OCI-LY7 (cell line): Measurements from ENCODE around the gene PTCHD1. TPM values are rescaled to one million over a fixed set of nuclear protein-coding genes. Genes with fewer than 3 reads are reported as not detected.

Experiments
- BruUV-seq: library from RNA; stranded (reverse); fragments of 400-500 nt; replicated peaks from 2 replicates; lab custom pipeline; 2021; lab: Mats Ljungman, UMichigan
- CTCF ChIA-PET: fragments of 300-600 bp; sonication (Branson Sonifier 250); formaldehyde crosslinking; loops from one replicate; lab custom pipeline; 2022; ENCODE audit warnings: antibody characterized with exemption; ENCODE audit not compliant: unreplicated experiment; lab: Charles Lee
- POLR2A ChIA-PET: fragments of 300-600 bp; sonication (Branson Sonifier 250); formaldehyde crosslinking; loops from one replicate; lab custom pipeline; 2022; ENCODE audit warnings: antibody characterized with exemption; lab: Charles Lee
- DNase-seq: peaks from one replicate; pipeline ENCODE4 v3.0.0-alpha.2; 2015; ENCODE audit warnings: low spot score
- H2AFZ ChIP-seq: fragments of 200-600 bp; sonication (generic), shearing (Covaris generic); 2 replicates; pipeline ENCODE4 v1.6.1; 2014; ENCODE audit warnings: mild to moderate bottlenecking, antibody characterized with exemption, low read length, moderate library complexity
- H3K27ac ChIP-seq: fragments of 200-600 bp; sonication (generic); 2 replicates; pipeline ENCODE4 v1.5.1; 2014; ENCODE audit warnings: mixed run types, low read depth, mild to moderate bottlenecking, moderate library complexity, low read length, inconsistent platforms; ENCODE audit not compliant: poor library complexity, severe bottlenecking
- H3K36me3 ChIP-seq: fragments of 200-600 bp; sonication (generic); 2 replicates; pipeline ENCODE4 v1.6.1; 2014; ENCODE audit warnings: mild to moderate bottlenecking, antibody characterized with exemption, low read length, moderate library complexity, mixed read lengths; ENCODE audit not compliant: insufficient read depth
- H3K4me1 ChIP-seq: fragments of 200-600 bp; sonication (generic); 2 replicates; pipeline ENCODE4 v1.5.1; 2014; ENCODE audit warnings: mild to moderate bottlenecking, low read length; ENCODE audit not compliant: insufficient read depth, poor library complexity, severe bottlenecking
- H3K4me2 ChIP-seq: fragments of 200-600 bp; sonication (generic); 2 replicates; pipeline ENCODE4 v1.6.1; 2014; ENCODE audit warnings: mild to moderate bottlenecking, low read length
- H3K4me3 ChIP-seq: fragments of 200-600 bp; sonication (generic); 2 replicates; pipeline ENCODE4 v1.5.1; 2014; ENCODE audit warnings: mild to moderate bottlenecking, low read depth, low read length; ENCODE audit not compliant: poor library complexity, severe bottlenecking
- H3K79me2 ChIP-seq: fragments of 200-600 bp; sonication (generic); 2 replicates; pipeline ENCODE4 v1.6.1; 2016; ENCODE audit warnings: low read depth, mild to moderate bottlenecking, low read length, moderate library complexity, mixed read lengths; ENCODE audit not compliant: insufficient read depth
- H3K9me2 ChIP-seq: fragments of 200-600 bp; sonication (generic); 2 replicates; pipeline ENCODE4 v1.6.1; 2016; ENCODE audit warnings: mild to moderate bottlenecking, low read length, mixed read lengths; ENCODE audit not compliant: insufficient read depth
- H3K9me3 ChIP-seq: fragments of 200-600 bp; sonication (generic); 2 replicates; pipeline ENCODE4 v1.6.1; 2014; ENCODE audit warnings: mild to moderate bottlenecking, mixed run types, low read length, mixed read lengths
- H4K20me1 ChIP-seq: fragments of 200-600 bp; sonication (generic); 2 replicates; pipeline ENCODE4 v1.6.1; 2014; ENCODE audit warnings: mild to moderate bottlenecking, antibody characterized with exemption, low read length, moderate library complexity, mixed read lengths; ENCODE audit not compliant: insufficient read depth
- CTCF ChIP-seq: fragments of 200-600 bp; sonication (generic); conservative IDR thresholded peaks from 2 replicates; pipeline ENCODE4 v1.5.1; 2014; ENCODE audit warnings: mild to moderate bottlenecking, antibody characterized with exemption, low read length, moderate library complexity, mixed read lengths
- EZH2phosphoT487 ChIP-seq: fragments of 200-600 bp; sonication (generic); IDR thresholded peaks from 2 replicates; pipeline ENCODE4 v1.6.1; 2018; ENCODE audit warnings: low read depth, borderline replicate concordance, mild to moderate bottlenecking, mixed run types, antibody characterized with exemption, low read length, moderate library complexity, mixed read lengths
- intact Hi-C: fragments of 100-400 bp; cut with micrococcal nuclease; formaldehyde crosslinking; loops from one replicate; pipeline ENCODE4 v1.10.0; 2022; ENCODE audit not compliant: unreplicated experiment
- total RNA-seq, 2 experiments: library from RNA; depleted of rRNA in 1 of 2; stranded (reverse); fragments of >200 nt in 1 of 2; shearing (Covaris generic) in 1 of 2; gene quantifications; 2 replicates each; pipeline ENCODE4 v1.2.3, GENCODE V29; 2014 to 2022

PTCHD1 gene
- total RNA-seq, 2 experiments from 2014 or later: not detected

GRCh38 chrX:23373129-23373804, 38.6 kb downstream of the PTCHD1 start:
- Histone ChIP-seq H3K9me3 (no peaks in the 10 kb centered on the region), H3K4me2 (no peak overlapping the region), H3K9me2 (no peaks in the 10 kb centered on the region), H3K36me3 (no peaks in the 10 kb centered on the region), H4K20me1 (no peaks in the 10 kb centered on the region), H3K4me3 (no peak overlapping the region), H3K4me1 (no peaks in the 10 kb centered on the region), H2AFZ (no peak overlapping the region), H3K27ac (no peak overlapping the region), H3K79me2 (no peaks in the 10 kb centered on the region)
- ChIA-PET CTCF (no interaction called here), POLR2A (interaction anchor here (0.6 kb wide), 1 partner anchor 9 kb away, joined by 4 read pairs; no protein-coding TSS in a partner anchor)
- no peak for TF ChIP-seq EZH2phosphoT487
- no peak for TF ChIP-seq CTCF
- intact Hi-C loops: no loop called here
- DNase-seq: no peak
- no TSS peak for BruUV-seq

GRCh38 chrX:23374291-23374690, 39.6 kb downstream of the PTCHD1 start:
- no peak for DNase-seq
- Histone ChIP-seq H3K36me3 (no peaks in the 10 kb centered on the region), H3K4me3 (no peak overlapping the region), H3K9me3 (no peaks in the 10 kb centered on the region), H3K9me2 (no peaks in the 10 kb centered on the region), H3K27ac (no peak overlapping the region), H3K4me1 (no peaks in the 10 kb centered on the region), H4K20me1 (no peaks in the 10 kb centered on the region), H3K79me2 (no peaks in the 10 kb centered on the region), H3K4me2 (no peak overlapping the region), H2AFZ (no peak overlapping the region)
- POLR2A ChIA-PET: interaction anchor here (0.7 kb wide), 1 partner anchor 45 kb away, joined by 3 read pairs; no protein-coding TSS in a partner anchor
- BruUV-seq: no TSS peak
- CTCF ChIA-PET: no interaction called here
- intact Hi-C loops: no loop called here
- no peak for TF ChIP-seq EZH2phosphoT487
- TF ChIP-seq CTCF: no peak

- intact Hi-C loops: no loop called here
- DNase-seq: no peak
- no peaks in the 10 kb centered on the region for H3K36me3 ChIP-seq
- no peaks in the 10 kb centered on the region for H3K79me2 ChIP-seq
- H3K4me1 ChIP-seq: no peaks in the 10 kb centered on the region
- H3K9me3 ChIP-seq: no peaks in the 10 kb centered on the region
- H3K27ac ChIP-seq: no peak overlapping the region
- no peak overlapping the region for H3K4me2 ChIP-seq
- H3K9me2 ChIP-seq: no peaks in the 10 kb centered on the region
- POLR2A ChIA-PET: no interaction called here
- H2AFZ ChIP-seq: no peak overlapping the region
- CTCF ChIA-PET: no interaction called here
- no peaks in the 10 kb centered on the region for H4K20me1 ChIP-seq
- no TSS peak for BruUV-seq
- TF ChIP-seq CTCF (no peak), EZH2phosphoT487 (no peak)
- H3K4me3 ChIP-seq: no peak overlapping the region
Observed at GRCh38 chrX:23376581-23376980, 41.9 kb downstream of the PTCHD1 start.
